HepG2 (cell line): ENCODE results near the gene PMM2. TPM values are rescaled to one million over a fixed set of nuclear protein-coding genes. Genes with fewer than 3 reads are reported as not detected.

Experiments used
- ASH2L ChIP-seq: fragments of 300-600, 200-600 bp; sonication (generic); IDR thresholded peaks from 2 replicates; pipeline ENCODE4 v1.7.0; 2017; ENCODE audit warnings: low read depth, mild to moderate bottlenecking, moderate library complexity, mixed read lengths, low read length; ENCODE audit not compliant: insufficient read length
- CHCHD3 ChIP-seq: sonication (generic); formaldehyde crosslinking; IDR thresholded peaks from 2 replicates; pipeline ENCODE4 v1.8.0; 2022; ENCODE audit warnings: mild to moderate bottlenecking, missing genetic modification reagents, moderate library complexity
- DMAP1 ChIP-seq: IDR thresholded peaks from 2 replicates; pipeline ENCODE4 v1.6.1; 2016
- FOXO4 ChIP-seq: sonication (generic); formaldehyde crosslinking; conservative IDR thresholded peaks from 2 replicates; pipeline ENCODE4 v1.8.1; 2023; ENCODE audit warnings: missing genetic modification reagents
- MED13 ChIP-seq: sonication (generic); formaldehyde crosslinking; IDR thresholded peaks from 2 replicates; pipeline ENCODE4 v1.5.0; 2020; ENCODE audit warnings: missing genetic modification reagents
- NFKBIZ ChIP-seq: IDR thresholded peaks from 2 replicates; pipeline ENCODE4 v1.6.1; 2018; ENCODE audit warnings: missing genetic modification reagents, missing compliant biosample characterization
- NRL ChIP-seq: sonication (generic); formaldehyde crosslinking; IDR thresholded peaks from 2 replicates; pipeline ENCODE4 v1.5.0; 2020; ENCODE audit warnings: missing genetic modification reagents, mild to moderate bottlenecking, moderate library complexity, borderline replicate concordance
- PLSCR1 ChIP-seq: sonication (generic); formaldehyde crosslinking; IDR thresholded peaks from 2 replicates; pipeline ENCODE4 v1.5.0; 2020; ENCODE audit warnings: missing genetic modification reagents, mild to moderate bottlenecking, borderline replicate concordance
- RAD51 ChIP-seq: fragments of 450-650 bp; IDR thresholded peaks from 2 replicates; pipeline ENCODE4 v1.6.1; 2016; ENCODE audit warnings: borderline replicate concordance
- SALL1 ChIP-seq: sonication (generic); formaldehyde crosslinking; IDR thresholded peaks from 2 replicates; pipeline ENCODE4 v1.8.0; 2022; ENCODE audit warnings: mild to moderate bottlenecking, missing genetic modification reagents
- SPEN ChIP-seq: sonication (generic); formaldehyde crosslinking; IDR thresholded peaks from 2 replicates; pipeline ENCODE4 v1.5.1; 2020; ENCODE audit warnings: low read depth, mild to moderate bottlenecking, missing genetic modification reagents
- ZNF3 ChIP-seq: IDR thresholded peaks from 2 replicates; pipeline ENCODE4 v1.7.0; 2017; ENCODE audit warnings: inconsistent platforms
- ZNF547 ChIP-seq: sonication (generic); formaldehyde crosslinking; IDR thresholded peaks from 2 replicates; pipeline ENCODE4 v1.5.1; 2020; ENCODE audit warnings: mild to moderate bottlenecking, missing genetic modification reagents
- ZNF550 ChIP-seq: sonication (generic); formaldehyde crosslinking; IDR thresholded peaks from 2 replicates; pipeline ENCODE4 v1.4.0; 2020; ENCODE audit warnings: mild to moderate bottlenecking, missing genetic modification reagents, borderline replicate concordance
- ZNF567 ChIP-seq: sonication (generic); formaldehyde crosslinking; IDR thresholded peaks from 2 replicates; pipeline ENCODE4 v1.8.1; 2023; ENCODE audit warnings: mild to moderate bottlenecking, missing genetic modification reagents, borderline replicate concordance
- ZNF768 ChIP-seq: sonication (generic); formaldehyde crosslinking; IDR thresholded peaks from 2 replicates; pipeline ENCODE4 v1.4.0; 2020; ENCODE audit warnings: missing genetic modification reagents
- ZNF839 ChIP-seq: sonication (generic); formaldehyde crosslinking; IDR thresholded peaks from 2 replicates; pipeline ENCODE4 v1.4.0; 2020; ENCODE audit warnings: missing genetic modification reagents, mild to moderate bottlenecking, borderline replicate concordance
- ZXDC ChIP-seq: sonication (generic); formaldehyde crosslinking; IDR thresholded peaks from 2 replicates; pipeline ENCODE4 v1.5.0; 2020; ENCODE audit warnings: mild to moderate bottlenecking, missing genetic modification reagents
- polyA plus RNA-seq, 8 experiments: library from polyadenylated mRNA; depleted of rRNA in 3 of 8; stranded (reverse) in 7 of 8; unstranded in 1 of 8; fragments of >200 nt; fragmentation: Illumina TruSeq in 4 of 8; extraction: Trizol in 4 of 8; gene quantifications; 2 replicates each; pipeline versions ENCODE4 v1.2.1 to v1.2.3, GENCODE V29; 2011 to 2016; ENCODE audit warnings: low read depth in 4 of 8, missing spikeins in 1 of 8, mixed read lengths in 1 of 8; ENCODE audit not compliant: insufficient read depth in 1 of 8
- total RNA-seq, 5 experiments: library from RNA; depleted of rRNA; stranded (reverse); fragments of >200 nt; fragmentation: Illumina TruSeq; extraction: Trizol; gene quantifications; 2 replicates each; pipeline ENCODE4 v1.2.3, GENCODE V29; 2016; ENCODE audit warnings: low read depth in 1 of 5
- TF ChIP-seq, protein P1 (sequence below): sonication (generic); formaldehyde crosslinking; IDR thresholded peaks from 2 replicates; pipeline ENCODE4 v1.4.0; 2020; ENCODE audit warnings: missing genetic modification reagents, mild to moderate bottlenecking, borderline replicate concordance
- TF ChIP-seq, protein P2 (sequence below): IDR thresholded peaks from 2 replicates; pipeline ENCODE4 v1.6.1; 2016; ENCODE audit warnings: missing compliant biosample characterization, missing genetic modification reagents, borderline replicate concordance

Gene PMM2
- total and polyA plus RNA-seq, 2 of the 13 experiments (the other 11 are each of a cell fraction or from before 2014, with no cell fraction given), result 52.2 to 93.7 TPM

DNA sequence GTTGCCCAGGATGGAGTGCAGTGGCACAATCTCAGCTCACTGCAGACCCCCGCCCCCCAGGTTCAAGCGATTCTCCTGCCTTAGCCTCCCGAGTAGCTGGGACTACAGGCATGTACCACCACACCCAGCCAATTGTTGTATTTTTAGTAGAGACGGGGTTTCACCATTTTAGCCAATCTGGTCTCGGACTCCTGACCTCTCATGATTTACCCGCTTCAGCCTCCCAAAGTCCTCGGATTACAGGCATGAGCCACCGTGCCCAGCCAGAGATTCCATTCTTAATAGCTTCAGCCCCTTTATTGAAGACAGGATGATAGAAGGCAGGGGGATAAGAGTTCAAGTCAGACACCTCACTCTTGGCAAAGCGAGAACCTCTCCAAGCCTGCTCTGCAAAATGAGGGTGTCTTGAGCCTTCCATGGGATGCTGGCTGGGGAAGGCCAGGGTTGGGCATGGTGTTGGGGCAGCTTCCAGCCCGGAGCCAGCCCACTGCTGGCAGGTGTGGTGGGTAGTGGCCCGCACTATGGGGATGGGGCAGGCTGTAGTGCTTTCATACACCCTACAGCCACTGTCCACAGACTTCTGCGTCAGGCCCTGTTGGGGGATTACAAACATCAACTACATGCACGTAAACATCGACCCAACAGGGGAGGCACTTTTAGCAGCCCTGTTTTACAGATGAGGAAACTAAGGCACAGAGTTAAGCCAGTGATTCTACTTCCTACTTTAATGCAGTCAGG, 67.7 kb downstream of the PMM2 start (continued):
- TF ChIP-seq, protein P1, sequence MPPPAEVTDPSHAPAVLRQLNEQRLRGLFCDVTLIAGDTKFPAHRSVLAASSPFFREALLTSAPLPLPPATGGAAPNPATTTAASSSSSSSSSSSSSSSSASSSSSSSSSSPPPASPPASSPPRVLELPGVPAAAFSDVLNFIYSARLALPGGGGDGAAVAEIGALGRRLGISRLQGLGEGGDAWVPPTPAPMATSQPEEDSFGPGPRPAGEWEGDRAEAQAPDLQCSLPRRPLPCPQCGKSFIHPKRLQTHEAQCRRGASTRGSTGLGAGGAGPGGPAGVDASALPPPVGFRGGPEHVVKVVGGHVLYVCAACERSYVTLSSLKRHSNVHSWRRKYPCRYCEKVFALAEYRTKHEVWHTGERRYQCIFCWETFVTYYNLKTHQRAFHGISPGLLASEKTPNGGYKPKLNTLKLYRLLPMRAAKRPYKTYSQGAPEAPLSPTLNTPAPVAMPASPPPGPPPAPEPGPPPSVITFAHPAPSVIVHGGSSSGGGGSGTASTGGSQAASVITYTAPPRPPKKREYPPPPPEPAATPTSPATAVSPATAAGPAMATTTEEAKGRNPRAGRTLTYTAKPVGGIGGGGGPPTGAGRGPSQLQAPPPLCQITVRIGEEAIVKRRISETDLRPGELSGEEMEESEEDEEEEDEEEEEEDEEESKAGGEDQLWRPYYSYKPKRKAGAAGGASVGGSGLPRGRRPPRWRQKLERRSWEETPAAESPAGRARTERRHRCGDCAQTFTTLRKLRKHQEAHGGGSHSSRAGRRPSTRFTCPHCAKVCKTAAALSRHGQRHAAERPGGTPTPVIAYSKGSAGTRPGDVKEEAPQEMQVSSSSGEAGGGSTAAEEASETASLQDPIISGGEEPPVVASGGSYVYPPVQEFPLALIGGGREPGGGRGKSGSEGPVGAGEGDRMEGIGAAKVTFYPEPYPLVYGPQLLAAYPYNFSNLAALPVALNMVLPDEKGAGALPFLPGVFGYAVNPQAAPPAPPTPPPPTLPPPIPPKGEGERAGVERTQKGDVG, result 0 out of 2 replicates have a peak, but pooled peaks have one; percentile 35
- no peak for TF ChIP-seq DMAP1 (CRISPR knock-in tag)
- TF ChIP-seq, protein P2, sequence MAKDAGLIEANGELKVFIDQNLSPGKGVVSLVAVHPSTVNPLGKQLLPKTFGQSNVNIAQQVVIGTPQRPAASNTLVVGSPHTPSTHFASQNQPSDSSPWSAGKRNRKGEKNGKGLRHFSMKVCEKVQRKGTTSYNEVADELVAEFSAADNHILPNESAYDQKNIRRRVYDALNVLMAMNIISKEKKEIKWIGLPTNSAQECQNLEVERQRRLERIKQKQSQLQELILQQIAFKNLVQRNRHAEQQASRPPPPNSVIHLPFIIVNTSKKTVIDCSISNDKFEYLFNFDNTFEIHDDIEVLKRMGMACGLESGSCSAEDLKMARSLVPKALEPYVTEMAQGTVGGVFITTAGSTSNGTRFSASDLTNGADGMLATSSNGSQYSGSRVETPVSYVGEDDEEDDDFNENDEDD (CRISPR knock-in tag), result no peak
- no peak for TF ChIP-seq RAD51
- no peak for TF ChIP-seq ZNF547 (CRISPR knock-in tag)
- TF ChIP-seq ASH2L, result no peak
- TF ChIP-seq PLSCR1 (CRISPR knock-in tag), result no peak
- TF ChIP-seq SALL1 (CRISPR knock-in tag), result no peak
- 0 out of 2 replicates have a peak, but pooled peaks have one; percentile 39 for TF ChIP-seq SPEN (CRISPR knock-in tag)
- peak; percentile 61; the same call in 1 of the 2 replicates for TF ChIP-seq NRL (CRISPR knock-in tag)
- TF ChIP-seq ZXDC (CRISPR knock-in tag), result 0 out of 2 replicates have a peak, but pooled peaks have one; percentile 64
- no peak for TF ChIP-seq ZNF3 (CRISPR knock-in tag)
- TF ChIP-seq MED13 (CRISPR knock-in tag), result no peak
- 0 out of 2 replicates have a peak, but pooled peaks have one; percentile 46 for TF ChIP-seq CHCHD3
- TF ChIP-seq FOXO4 (CRISPR knock-in tag), result peak; percentile 77; the same call in 1 of the 2 replicates
- TF ChIP-seq ZNF550 (CRISPR knock-in tag), result 0 out of 2 replicates have a peak, but pooled peaks have one; percentile 74
- TF ChIP-seq ZNF839 (CRISPR knock-in tag), result 0 out of 2 replicates have a peak, but pooled peaks have one; percentile 19
- TF ChIP-seq ZNF567 (CRISPR knock-in tag), result peak; percentile 46; the same call in 1 of the 2 replicates
- no peak for TF ChIP-seq NFKBIZ (CRISPR knock-in tag)
- TF ChIP-seq ZNF768 (CRISPR knock-in tag), result peak; percentile 67; the same call in 1 of the 2 replicates
